H1 (cell line): ENCODE data around the gene MITF.

Source experiments
- BACH1 ChIP-seq: IDR thresholded peaks from 2 replicates; pipeline ENCODE4 v1.6.1; 2012; ENCODE audit warnings: low read length, improper control_type of control experiment
- CTCF ChIP-seq, 3 experiments: IDR thresholded peaks; 1 replicate in 2 of 3; 2 replicates in 1 of 3; pipeline versions ENCODE4 v1.5.1 to v1.6.1; 2011; ENCODE audit warnings: low read length in 3 of 3, mild to moderate bottlenecking in 3 of 3, inconsistent platforms in 2 of 3, low read depth in 1 of 3, moderate library complexity in 1 of 3; ENCODE audit not compliant: insufficient read depth in 1 of 3; ENCODE audit errors: control extremely low read depth in 1 of 3
- E2F6 ChIP-seq: IDR thresholded peaks from 2 replicates; pipeline ENCODE4 v1.6.1; 2012; ENCODE audit warnings: inconsistent platforms
- JUN ChIP-seq: IDR thresholded peaks from 2 replicates; pipeline ENCODE4 v1.6.1; 2011; ENCODE audit warnings: low read depth, mild to moderate bottlenecking, improper control_type of control experiment, low read length
- KDM1A ChIP-seq: fragments of 200-600, 300-600 bp; sonication (generic); IDR thresholded peaks from 2 replicates; pipeline ENCODE4 v1.7.1; 2016; ENCODE audit warnings: mild to moderate bottlenecking, low read length, borderline replicate concordance
- KDM5A ChIP-seq: fragments of 200-600 bp; IDR thresholded peaks from 2 replicates; pipeline ENCODE4 v1.7.1; 2012; ENCODE audit warnings: mild to moderate bottlenecking, low read length, inconsistent platforms, mixed read lengths
- MAX ChIP-seq: IDR thresholded peaks from 2 replicates; pipeline ENCODE4 v1.6.1; 2012; ENCODE audit warnings: inconsistent platforms
- NANOG ChIP-seq: IDR thresholded peaks from 2 replicates; pipeline ENCODE4 v1.6.1; 2011; ENCODE audit warnings: low read length, low read depth, mild to moderate bottlenecking, inconsistent platforms; ENCODE audit not compliant: insufficient read depth, poor library complexity, severe bottlenecking
- PHF8 ChIP-seq: fragments of 200-600 bp; sonication (generic); conservative IDR thresholded peaks from 2 replicates; pipeline ENCODE4 v1.7.1; 2012; ENCODE audit warnings: low read depth, mild to moderate bottlenecking, inconsistent platforms, low read length, moderate library complexity
- POLR2A ChIP-seq, 2 experiments: IDR thresholded peaks; 1 replicate in 1 of 2; 2 replicates in 1 of 2; pipeline ENCODE4 v1.6.1; 2011; ENCODE audit warnings: low read depth in 2 of 2, low read length in 2 of 2, mild to moderate bottlenecking in 2 of 2; ENCODE audit errors: control extremely low read depth in 1 of 2
- POLR2AphosphoS5 ChIP-seq: IDR thresholded peaks from 2 replicates; pipeline ENCODE4 v1.6.1; 2011; ENCODE audit warnings: low read depth, low read length
- SIN3A ChIP-seq, 2 experiments: IDR thresholded peaks in 1 of 2; conservative IDR thresholded peaks in 1 of 2; 2 replicates each; pipeline ENCODE4 v1.6.1; 2011 to 2012; ENCODE audit warnings: low read length in 2 of 2, improper control_type of control experiment in 1 of 2, low read depth in 1 of 2, mild to moderate bottlenecking in 1 of 2
- SP2 ChIP-seq: IDR thresholded peaks from 2 replicates; pipeline ENCODE4 v1.6.1; 2012; ENCODE audit warnings: mild to moderate bottlenecking, low read length, inconsistent platforms
- TAF1 ChIP-seq: IDR thresholded peaks from 2 replicates; pipeline ENCODE4 v1.6.1; 2011; ENCODE audit warnings: mild to moderate bottlenecking, low read depth, low read length

GRCh38 chr3:69774029-69774428 lies 34.8 kb downstream of the MITF start:
- TF ChIP-seq NANOG (no peak), CTCF (IDR thresholded peaks at IDR 0.05; ENCODE audit: control extremely low read depth in 1 of 3, insufficient read depth in 1 of 3, low read depth in 1 of 3, low read length in 3 of 3) (no peak), POLR2A (IDR thresholded peaks at IDR 0.05; ENCODE audit: control extremely low read depth in 1 of 2, low read depth in 2 of 2, low read length in 2 of 2) (no peak), SIN3A (conservative IDR thresholded peaks at IDR 0.05 in 1 of 2, IDR thresholded peaks at IDR 0.05 in 1 of 2; ENCODE audit: low read depth in 1 of 2, low read length in 2 of 2) (no peak), TAF1 (no peak), KDM5A (no peak), E2F6 (no peak), PHF8 (no peak), JUN (no peak), KDM1A (no peak), POLR2AphosphoS5 (no peak), BACH1 (no peak), SP2 (no peak), MAX (no peak)
